22Rv1 (cell line): Measurements from ENCODE around the gene ABCA1.

Experiments used
- H3K27ac ChIP-seq: fragments of 450-650 bp; 2 replicates; pipeline ENCODE4 v1.5.1; 2017
- ZFX ChIP-seq: fragments of 450-650 bp; IDR thresholded peaks from 2 replicates; pipeline ENCODE4 v1.6.1; 2017; ENCODE audit warnings: antibody characterized with exemption, borderline replicate concordance
- TF ChIP-seq, protein P1 (sequence below): fragments of 450-650 bp; IDR thresholded peaks from 2 replicates; pipeline ENCODE4 v1.5.1; 2017; ENCODE audit warnings: mild to moderate bottlenecking

Gene ABCA1

GRCh38 chr9:104779334-104779733, 148.6 kb downstream of the ABCA1 start:
- H3K27ac ChIP-seq = no peak overlapping the region
- TF ChIP-seq ZFX = no peak
- TF ChIP-seq, protein P1, sequence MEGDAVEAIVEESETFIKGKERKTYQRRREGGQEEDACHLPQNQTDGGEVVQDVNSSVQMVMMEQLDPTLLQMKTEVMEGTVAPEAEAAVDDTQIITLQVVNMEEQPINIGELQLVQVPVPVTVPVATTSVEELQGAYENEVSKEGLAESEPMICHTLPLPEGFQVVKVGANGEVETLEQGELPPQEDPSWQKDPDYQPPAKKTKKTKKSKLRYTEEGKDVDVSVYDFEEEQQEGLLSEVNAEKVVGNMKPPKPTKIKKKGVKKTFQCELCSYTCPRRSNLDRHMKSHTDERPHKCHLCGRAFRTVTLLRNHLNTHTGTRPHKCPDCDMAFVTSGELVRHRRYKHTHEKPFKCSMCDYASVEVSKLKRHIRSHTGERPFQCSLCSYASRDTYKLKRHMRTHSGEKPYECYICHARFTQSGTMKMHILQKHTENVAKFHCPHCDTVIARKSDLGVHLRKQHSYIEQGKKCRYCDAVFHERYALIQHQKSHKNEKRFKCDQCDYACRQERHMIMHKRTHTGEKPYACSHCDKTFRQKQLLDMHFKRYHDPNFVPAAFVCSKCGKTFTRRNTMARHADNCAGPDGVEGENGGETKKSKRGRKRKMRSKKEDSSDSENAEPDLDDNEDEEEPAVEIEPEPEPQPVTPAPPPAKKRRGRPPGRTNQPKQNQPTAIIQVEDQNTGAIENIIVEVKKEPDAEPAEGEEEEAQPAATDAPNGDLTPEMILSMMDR = no peak

DNA sequence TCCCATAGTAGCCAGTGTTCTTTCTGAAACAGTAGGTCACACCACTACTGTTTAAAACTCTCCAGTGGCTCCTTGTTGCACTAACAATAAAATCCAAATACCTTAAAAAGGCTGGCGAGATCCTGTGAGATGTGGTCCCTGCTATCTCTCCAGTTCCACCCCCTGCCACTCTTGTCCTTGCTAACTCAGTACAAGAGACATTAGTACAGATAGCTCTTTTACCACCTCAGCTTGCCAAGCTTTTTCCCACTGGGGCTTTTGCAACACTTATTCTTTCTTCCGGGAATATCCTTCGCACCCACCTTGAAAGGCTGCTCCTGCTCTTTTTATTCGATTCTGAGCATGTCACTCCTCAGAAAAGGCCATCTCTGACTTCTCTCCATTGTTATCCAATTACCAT, 149.2 kb downstream of the ABCA1 start:
- no peak for TF ChIP-seq ZFX
- TF ChIP-seq, protein P1 = no peak
- no peak overlapping the region for H3K27ac ChIP-seq

DNA sequence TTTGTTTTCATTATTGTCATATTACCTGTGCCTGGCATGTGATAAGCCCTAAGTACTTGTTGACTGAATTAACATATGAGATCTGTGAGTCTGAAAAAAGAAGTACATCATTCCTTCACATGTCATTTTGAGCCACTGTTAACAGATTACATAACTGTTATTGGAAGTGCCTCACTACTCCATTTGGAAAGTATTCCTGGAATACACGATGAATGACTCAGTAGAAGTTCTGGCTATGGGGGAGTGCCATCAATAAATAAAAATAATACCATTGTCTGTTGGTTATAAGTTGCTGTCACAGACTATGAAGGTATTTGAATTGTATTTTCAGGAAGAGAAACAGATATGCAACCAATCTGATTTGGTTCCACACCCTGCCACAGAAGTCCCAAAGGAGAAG, 151.2 kb downstream of the ABCA1 start:
- TF ChIP-seq, protein P1 = no peak
- no peak for TF ChIP-seq ZFX
- H3K27ac ChIP-seq = no peak overlapping the region

GRCh38 chr9:104775976-104776375, 152.0 kb downstream of the ABCA1 start:
- no peak overlapping the region for H3K27ac ChIP-seq
- TF ChIP-seq, protein P1 = no peak
- TF ChIP-seq ZFX = no peak

- TF ChIP-seq, protein P1 = no peak
- TF ChIP-seq ZFX = no peak
- no peak overlapping the region for H3K27ac ChIP-seq
Observed at GRCh38 chr9:104775574-104775936, 152.4 kb downstream of the ABCA1 start.

GRCh38 chr9:104774831-104775573, 153.0 kb downstream of the ABCA1 start:
- TF ChIP-seq ZFX = no peak
- TF ChIP-seq, protein P1 = no peak
- no peak overlapping the region for H3K27ac ChIP-seq

DNA sequence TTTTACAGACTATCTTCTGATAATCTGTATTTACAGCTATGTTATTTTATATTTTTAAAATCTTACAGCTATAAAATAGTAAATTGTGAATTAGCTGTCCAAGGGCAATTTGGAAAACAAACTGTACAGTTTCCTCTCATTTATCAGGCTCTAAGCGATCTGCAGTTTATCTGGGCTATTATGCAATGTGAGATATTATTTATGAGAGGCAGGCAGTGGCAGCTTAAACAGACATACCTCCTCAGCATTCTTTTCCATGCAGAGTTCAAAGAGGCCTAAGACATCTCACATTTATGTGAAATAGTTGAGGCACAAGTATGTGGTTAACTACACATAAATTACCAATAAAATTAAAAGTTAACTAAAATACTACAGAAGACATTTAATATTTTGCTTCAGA, 153.8 kb downstream of the ABCA1 start:
- no peak for TF ChIP-seq ZFX
- TF ChIP-seq, protein P1 = no peak
- no peak overlapping the region for H3K27ac ChIP-seq
